Psoas muscle (tissue), 8 donors: ENCODE data around the gene ADGRG6. TPM values are rescaled to one million over a fixed set of nuclear protein-coding genes. Genes with fewer than 3 reads are reported as not detected.

Experiments
- ATAC-seq, 4 donors: fragments of 200-7000 bp; cut with Tn5 transposase; one replicate each; pipeline ENCODE4 v1.9.1; 2020; ENCODE audit warnings: moderate library complexity in 3 of 4, mild to moderate bottlenecking in 2 of 4
- DNase-seq, 2 donors: peaks; one replicate each; pipeline ENCODE4 v3.0.0-alpha.2; 2020
- H3K27ac ChIP-seq: fragments of 200-600 bp; one replicate; pipeline ENCODE4 v1.8.0; 2022
- H3K27me3 ChIP-seq, 3 donors: fragments of 200-600 bp in 1 of 3; one replicate each; pipeline versions ENCODE4 v1.6.1 to v1.8.0; 2013 to 2022; ENCODE audit warnings: low read length in 2 of 3, mild to moderate bottlenecking in 2 of 3, moderate library complexity in 1 of 3; ENCODE audit not compliant: insufficient read depth in 3 of 3
- H3K36me3 ChIP-seq, 2 donors: fragments of 200-600 bp in 1 of 2; one replicate each; pipeline versions ENCODE4 v1.6.1 to v1.8.0; 2013 to 2022; ENCODE audit warnings: low read depth in 1 of 2, mild to moderate bottlenecking in 1 of 2, moderate library complexity in 1 of 2; ENCODE audit not compliant: insufficient read depth in 1 of 2
- H3K4me1 ChIP-seq: fragments of 200-600 bp; one replicate; pipeline ENCODE4 v1.8.0; 2022
- H3K4me3 ChIP-seq: fragments of 200-600 bp; one replicate; pipeline ENCODE4 v1.8.0; 2022; ENCODE audit warnings: mild to moderate bottlenecking
- H3K9me3 ChIP-seq: fragments of 200-600 bp; one replicate; pipeline ENCODE4 v1.8.0; 2022
- CTCF ChIP-seq: fragments of 200-600 bp; IDR thresholded peaks from one replicate; pipeline ENCODE4 v1.8.0; 2022; ENCODE audit warnings: antibody characterized with exemption
- WGBS, 3 donors: extraction: QIAGEN DNeasy Blood & Tissue Kit; methylation state at CpG; one replicate each; pipeline versions ENCODE4 v1.1.6 to v1.1.7; 2013; 5-methylcytosine and 5-hydroxymethylcytosine counted together
- intact Hi-C, 2 donors: fragments of 100-400 bp; cut with DNase I; formaldehyde crosslinking; loops; one replicate each; pipeline versions ENCODE4 v1.11.0 to v1.14.2; 2022
- polyA plus RNA-seq, 3 donors: library from polyadenylated mRNA; stranded (reverse); fragments of 200-250 nt; gene quantifications; one replicate each; pipeline ENCODE4 v1.2.3, GENCODE V29; 2013
- total RNA-seq, 4 donors: library from RNA; stranded (reverse); fragmentation: NEBNext Ultra II Directional in 2 of 4; extraction: Animal tissue kit (Norgen Biotek cat#: 25700) in 2 of 4; gene quantifications; one replicate each; pipeline versions ENCODE4 v1.2.1 to v1.2.4, GENCODE V29; 2021 to 2023
- donor health status: healthy with polysubstance abuse.
- donor health status: DM: no; HTN: no; CAD: no; lungs with moderate emphysema.
- donor health status: Bipolar disorder and iron deficiency.
- donor health status: healthy.
- donor health status: DM: yes; HTN: yes; CAD: no.
- donor health status: DM: no; HTN: no; CAD: no.
- donor health status: DM: no; HTN: no; CAD: no.
- donor health status: DM: yes; HTN: yes; CAD: no.

The ADGRG6 gene
- total and polyA plus RNA-seq, 7 donors, result 0.32 to 2.3 (median 0.59) TPM

- Histone ChIP-seq H3K4me1 (no peaks in the 10 kb centered on the region), H3K27ac (no peak overlapping the region), H3K4me3 (no peak overlapping the region), H3K36me3 (no peaks in the 10 kb centered on the region), H3K27me3 (no peaks in the 10 kb centered on the region), H3K9me3 (no peaks in the 10 kb centered on the region)
- DNase-seq (no peak), ATAC-seq (no peak)
- TF ChIP-seq CTCF, result no peak
- WGBS, 3 donors, result 75 to 91% (median 83%) methylated on average over 1 of the region's 1 CpG
- intact Hi-C loops, result no loop called here
Observed at GRCh38 chr6:142318714-142319113, 16.9 kb downstream of the ADGRG6 start.

GRCh38 chr6:142320366-142320765, 18.6 kb downstream of the ADGRG6 start:
- WGBS, 3 donors, result 68 to 72% (median 71%) methylated on average over 3 of the region's 3 CpGs
- intact Hi-C loops, result no loop called here
- TF ChIP-seq CTCF, result no peak

GRCh38 chr6:142321451-142321850, 19.6 kb downstream of the ADGRG6 start:
- WGBS, 3 donors, result 80 to 85% (median 82%) methylated on average over 3 of the region's 3 CpGs
- intact Hi-C loops, result no loop called here
- no peaks in the 10 kb centered on the region for H3K4me1 ChIP-seq
- ATAC-seq (no peak), DNase-seq (no peak)
- no peak for TF ChIP-seq CTCF
- H3K9me3 ChIP-seq, result no peaks in the 10 kb centered on the region
- H3K36me3 ChIP-seq, result no peaks in the 10 kb centered on the region
- H3K27me3 ChIP-seq, result no peaks in the 10 kb centered on the region
- H3K4me3 ChIP-seq, result no peak overlapping the region
- H3K27ac ChIP-seq, result no peak overlapping the region

More at GRCh38 chr6:142320366-142320765, 18.6 kb downstream of the ADGRG6 start:
- Histone ChIP-seq H3K4me1 (no peaks in the 10 kb centered on the region), H3K27ac (no peak overlapping the region), H3K27me3 (no peaks in the 10 kb centered on the region), H3K4me3 (no peak overlapping the region), H3K36me3 (no peaks in the 10 kb centered on the region), H3K9me3 (no peaks in the 10 kb centered on the region)
- ATAC-seq (no peak), DNase-seq (no peak)

- DNase-seq (no peak), ATAC-seq (no peak)
- H3K4me1 ChIP-seq, result no peaks in the 10 kb centered on the region
- H3K9me3 ChIP-seq, result no peaks in the 10 kb centered on the region
- no peak overlapping the region for H3K4me3 ChIP-seq
- WGBS, 3 donors, result 85 to 92% (median 90%) methylated on average over 5 of the region's 5 CpGs
- no peaks in the 10 kb centered on the region for H3K36me3 ChIP-seq
- H3K27me3 ChIP-seq, result no peaks in the 10 kb centered on the region
- no peak overlapping the region for H3K27ac ChIP-seq
- intact Hi-C loops, result no loop called here
- no peak for TF ChIP-seq CTCF
Observed at GRCh38 chr6:142322066-142322465, 20.3 kb downstream of the ADGRG6 start.

- H3K4me3 ChIP-seq, result no peak overlapping the region
- intact Hi-C loops, result no loop called here
- no peak for TF ChIP-seq CTCF
- ATAC-seq, result no peak
- no peaks in the 10 kb centered on the region for H3K36me3 ChIP-seq
- no peak overlapping the region for H3K27ac ChIP-seq
- no peaks in the 10 kb centered on the region for H3K9me3 ChIP-seq
- no peaks in the 10 kb centered on the region for H3K4me1 ChIP-seq
- H3K27me3 ChIP-seq, result no peaks in the 10 kb centered on the region
- no peak for DNase-seq
Observed at GRCh38 chr6:142322504-142323198, 20.8 kb downstream of the ADGRG6 start.
